GM21825 (cell line): ENCODE measurements around the gene APAF1.
"Not testable (repeated sequence)": the region's sequence is repeated elsewhere in the genome, so short reads cannot be mapped to it uniquely, and the experiment has no call there.

Experiments used
- ATAC-seq: cut with Tn5 transposase; IDR thresholded peaks from one replicate; pipeline ENCODE4 v1.9.1; 2021; ENCODE audit warnings: mild to moderate bottlenecking, moderate library complexity; ENCODE audit not compliant: unreplicated experiment

The APAF1 gene

DNA sequence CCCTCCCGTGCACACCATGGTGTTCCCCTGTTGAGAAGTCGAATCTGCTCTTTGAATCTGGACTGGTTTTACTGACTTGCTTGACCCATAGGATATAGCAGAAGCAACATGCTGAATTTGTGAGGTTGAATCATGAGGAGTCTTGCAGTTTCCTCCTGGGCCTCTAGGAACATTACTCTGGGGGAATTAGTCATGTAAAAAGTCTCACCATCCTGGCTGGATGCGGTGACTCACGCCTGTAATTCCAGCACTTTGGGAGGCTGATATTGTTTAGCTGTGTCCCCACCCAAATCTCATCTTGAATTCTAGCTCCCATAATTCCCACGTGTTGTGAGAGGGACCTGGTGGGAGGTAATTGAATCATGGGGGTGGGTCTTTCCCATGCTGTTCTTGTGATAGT is 110.8 kb downstream of the APAF1 start:
- ATAC-seq = not testable (repeated sequence)

DNA sequence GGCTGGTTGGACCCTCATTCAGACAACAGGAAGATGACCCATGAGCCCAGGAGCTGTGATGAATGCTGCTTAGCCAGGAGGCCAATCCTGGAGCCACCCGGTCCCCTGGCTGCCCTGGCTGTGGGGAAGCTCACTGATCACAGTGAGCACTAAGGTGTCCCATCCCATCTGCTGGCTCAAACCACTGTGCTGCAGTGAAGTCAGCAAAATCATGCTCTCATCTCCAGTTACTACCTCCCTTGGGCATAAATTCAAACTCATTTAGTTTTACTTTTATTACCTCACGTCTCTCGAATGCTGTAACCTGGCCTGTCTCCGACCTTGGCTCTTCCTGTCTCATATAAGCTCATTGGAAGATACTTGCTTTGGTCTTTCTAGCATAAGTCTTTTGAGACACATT is 112.4 kb downstream of the APAF1 start:
- no peak for ATAC-seq

DNA sequence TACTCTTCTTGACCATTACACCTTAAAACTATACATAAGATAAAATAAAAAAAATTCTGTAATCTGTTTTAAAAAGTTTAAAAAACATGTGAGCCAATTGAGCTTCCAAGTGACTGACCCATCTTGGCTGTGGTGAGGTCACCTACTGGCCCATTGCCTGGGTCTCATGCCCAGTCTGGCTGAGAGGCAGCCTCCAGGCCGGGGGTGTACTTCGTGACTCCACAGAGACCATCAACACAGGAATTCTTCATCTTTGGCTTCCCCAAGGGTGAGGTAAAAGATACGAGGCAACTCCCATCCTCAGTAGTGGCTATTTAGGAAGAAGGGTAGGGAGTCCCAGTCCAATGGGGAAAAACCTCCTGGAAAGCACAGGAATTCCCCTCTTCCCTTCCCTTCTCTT is 113.2 kb downstream of the APAF1 start:
- ATAC-seq = no peak

DNA sequence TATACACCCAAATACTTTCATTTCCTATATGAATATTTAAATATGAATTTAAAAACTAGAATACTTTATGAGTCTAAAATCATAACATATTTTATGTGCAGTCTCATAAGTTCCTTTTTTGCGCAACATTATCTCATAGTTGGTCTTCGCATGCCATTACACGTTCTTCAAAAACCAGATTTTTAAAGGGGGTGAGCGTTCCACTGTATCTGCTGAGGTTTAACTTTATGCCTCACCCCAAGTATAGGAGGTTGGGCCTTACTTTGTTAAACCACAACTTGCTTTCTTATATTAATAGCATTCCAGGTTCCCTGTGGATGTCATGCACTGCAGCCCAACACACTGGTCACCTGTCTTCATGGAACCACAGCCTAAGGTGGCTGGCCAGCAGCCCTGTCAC is 118.6 kb downstream of the APAF1 start:
- no peak for ATAC-seq

DNA sequence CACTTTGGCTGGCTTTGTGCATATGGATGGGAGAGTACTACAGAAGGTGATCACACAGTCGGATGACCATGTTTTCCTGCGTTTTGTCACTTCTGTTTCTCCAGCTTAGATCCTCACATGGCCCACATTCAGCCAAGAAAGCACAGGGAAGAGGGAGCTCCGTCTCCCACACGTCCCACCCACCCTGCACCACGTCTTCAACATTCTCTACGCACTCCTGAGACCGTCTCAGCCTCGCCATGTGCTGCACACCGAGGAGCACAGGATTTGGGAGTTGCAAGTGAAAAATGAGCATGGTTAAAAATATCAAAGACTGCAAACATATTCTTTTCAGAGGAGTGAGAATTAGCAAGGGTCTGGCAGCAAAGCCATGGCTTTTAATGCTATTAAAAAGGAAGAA is 122.2 kb downstream of the APAF1 start:
- ATAC-seq = no peak

DNA sequence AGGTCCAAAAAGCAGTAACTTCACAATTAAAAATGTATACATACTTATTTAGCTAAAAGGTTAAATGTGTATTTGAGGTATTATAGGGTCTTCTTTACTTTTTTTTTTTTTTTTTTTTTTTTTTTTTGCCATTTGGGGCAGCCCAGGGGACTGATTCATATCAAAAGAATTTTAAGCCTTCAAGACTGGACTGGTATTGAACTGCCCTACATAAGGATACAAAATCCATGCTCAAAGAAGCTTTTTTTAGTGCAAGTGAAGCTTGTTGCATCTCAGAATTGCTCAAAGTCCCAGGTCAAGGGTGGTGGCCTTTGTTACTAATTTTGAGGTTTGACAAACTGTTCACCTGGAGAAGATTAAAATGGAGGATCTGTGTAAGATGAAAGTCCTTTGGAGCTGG is 124.0 kb downstream of the APAF1 start:
- ATAC-seq = no peak

DNA sequence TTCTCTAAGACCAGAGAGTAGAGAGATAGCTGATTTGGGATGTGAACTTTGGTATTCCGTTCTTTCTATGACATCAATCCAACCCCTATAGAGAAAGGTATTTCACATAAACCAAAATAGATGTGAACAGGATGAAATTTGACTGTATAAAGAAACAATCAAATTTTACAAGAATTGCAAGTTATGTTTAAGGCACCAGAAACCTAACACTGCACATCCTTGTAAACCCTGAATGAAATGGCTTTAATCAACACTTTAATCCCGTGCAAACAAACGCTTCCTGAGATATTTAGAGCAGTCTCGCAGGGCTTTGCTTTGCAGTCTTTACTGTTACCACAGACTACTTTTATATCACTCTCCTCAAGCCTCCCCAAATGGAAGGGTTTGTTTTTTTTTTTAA is 125.1 kb downstream of the APAF1 start:
- ATAC-seq = no peak

DNA sequence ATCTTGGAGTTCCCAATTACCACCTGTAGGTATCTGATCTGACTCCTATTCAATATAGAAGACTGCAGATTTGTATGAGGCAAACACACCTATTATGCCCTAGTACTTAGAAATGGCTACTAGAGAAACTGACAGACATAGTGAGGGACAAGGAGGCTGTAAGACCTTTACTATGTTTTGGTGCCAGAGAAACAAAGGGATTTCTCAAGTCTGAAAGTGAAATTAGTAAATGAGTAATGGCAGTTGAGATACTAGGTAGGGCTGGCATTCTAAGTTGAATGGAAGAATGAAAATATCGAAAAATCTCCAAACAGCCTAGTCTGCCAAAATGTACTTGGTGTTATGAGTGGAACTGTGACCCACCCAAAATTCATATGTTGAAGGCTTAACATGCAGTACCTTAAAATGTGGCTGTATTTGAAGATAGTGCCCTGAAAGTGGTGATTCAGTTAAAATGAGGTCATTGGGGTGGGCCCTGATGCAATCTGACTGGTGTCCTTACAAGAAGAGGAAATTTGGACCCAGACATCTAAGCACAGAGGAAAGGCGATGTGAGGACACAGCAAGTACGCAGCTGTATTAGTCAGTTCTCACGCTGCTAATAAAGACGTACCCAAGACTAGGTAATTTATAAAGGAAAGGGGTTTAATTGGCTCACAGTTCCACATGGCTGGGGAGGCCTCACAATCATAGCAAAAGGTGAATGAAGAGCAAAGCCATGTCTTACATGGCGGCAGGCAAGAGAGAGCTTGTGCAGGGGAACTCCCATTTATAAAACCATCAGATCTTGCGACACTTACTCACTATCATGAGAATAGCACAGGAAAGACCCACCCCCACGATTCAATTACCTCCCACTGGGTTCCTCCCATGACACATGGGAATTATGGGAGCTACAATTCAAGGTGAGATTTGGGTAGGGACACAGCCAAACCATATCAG is 127.0 kb downstream of the APAF1 start:
- no peak for ATAC-seq

DNA sequence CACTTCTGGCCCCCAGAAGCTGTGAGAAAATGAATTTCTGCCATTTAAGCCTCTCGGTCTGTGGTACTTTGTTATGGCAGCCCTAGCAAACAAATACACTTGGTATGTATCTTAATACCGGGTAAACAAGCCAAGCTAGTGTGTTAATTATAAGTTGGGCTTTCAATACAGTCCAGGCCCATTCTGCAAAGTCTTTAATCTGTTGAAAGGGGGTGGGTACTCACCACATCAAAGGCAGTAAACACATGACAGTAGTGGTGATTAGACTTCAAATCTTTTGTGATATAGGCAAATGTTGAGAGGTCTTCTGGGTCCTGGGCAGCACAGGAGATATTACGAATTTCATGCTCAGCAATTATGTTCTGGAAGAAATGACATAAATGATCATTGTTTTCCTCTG is 127.7 kb downstream of the APAF1 start:
- ATAC-seq = no peak

DNA sequence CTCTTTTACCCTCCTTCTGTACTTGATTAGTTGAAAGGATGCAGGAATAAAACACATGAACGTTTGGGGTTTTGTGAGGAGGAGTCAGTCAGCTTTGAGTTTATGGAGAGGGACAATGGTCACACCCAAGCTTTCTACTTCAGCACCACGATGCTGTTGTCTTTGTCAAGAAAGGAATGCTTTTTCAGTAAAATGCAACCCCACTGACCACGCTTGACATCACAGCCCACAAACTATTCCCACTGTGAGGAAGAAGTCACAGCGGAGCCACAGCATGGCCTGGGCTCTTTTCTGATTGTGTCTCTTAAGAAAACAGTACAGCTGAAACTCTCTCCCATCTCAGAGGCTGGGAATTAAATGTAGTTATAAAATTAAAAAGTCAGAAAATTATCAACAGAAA is 135.2 kb downstream of the APAF1 start:
- no peak for ATAC-seq

DNA sequence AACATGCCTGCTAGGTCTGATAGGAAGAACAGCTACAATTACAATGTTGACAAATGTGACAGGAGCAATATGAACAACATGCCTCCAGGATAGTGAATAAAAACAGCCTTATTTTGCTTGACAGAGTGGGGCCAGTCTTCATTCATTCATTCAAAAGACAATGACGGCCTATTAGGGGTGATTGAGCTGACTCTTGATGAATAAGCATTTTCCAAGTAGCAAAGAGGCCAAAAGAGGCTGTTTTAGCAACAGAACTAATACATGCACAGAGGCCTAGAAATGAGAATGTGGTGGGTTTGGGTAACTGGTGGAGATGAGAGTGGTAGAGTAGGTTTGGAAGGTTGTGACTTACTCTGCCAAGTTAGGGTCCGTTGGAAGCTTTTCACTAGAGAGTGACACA is 138.3 kb downstream of the APAF1 start:
- ATAC-seq = no peak
